Liver (tissue), 9 donors: ENCODE results near the gene NDFIP2. TPM values are rescaled to one million over a fixed set of nuclear protein-coding genes. Genes with fewer than 3 reads are reported as not detected.

Source experiments
- DNase-seq: peaks from one replicate; pipeline ENCODE4 v3.0.0-alpha.2; 2017; ENCODE audit warnings: low spot score
- H3K27ac ChIP-seq, 2 donors: one replicate each; pipeline ENCODE4 v1.7.0; 2013; ENCODE audit warnings: inconsistent platforms in 2 of 2, low read length in 2 of 2, control low read depth in 1 of 2, low read depth in 1 of 2, mild to moderate bottlenecking in 1 of 2
- H3K27me3 ChIP-seq, 4 donors: one replicate each; pipeline versions ENCODE4 v1.6.1 to v1.7.0; 2013; ENCODE audit warnings: low read length in 3 of 4, inconsistent platforms in 1 of 4, mild to moderate bottlenecking in 1 of 4, moderate library complexity in 1 of 4; ENCODE audit not compliant: control insufficient read depth in 4 of 4, insufficient read depth in 4 of 4
- H3K36me3 ChIP-seq, 4 donors: one replicate each; pipeline versions ENCODE4 v1.6.1 to v1.7.0; 2013; ENCODE audit warnings: low read length in 3 of 4, mild to moderate bottlenecking in 3 of 4, low read depth in 1 of 4, moderate library complexity in 1 of 4; ENCODE audit not compliant: control insufficient read depth in 4 of 4, insufficient read depth in 3 of 4
- H3K4me1 ChIP-seq, 4 donors: one replicate each; pipeline versions ENCODE4 v1.6.1 to v1.7.0; 2013; ENCODE audit warnings: low read length in 3 of 4, mild to moderate bottlenecking in 3 of 4, moderate library complexity in 1 of 4; ENCODE audit not compliant: control insufficient read depth in 4 of 4, insufficient read depth in 4 of 4
- H3K4me3 ChIP-seq, 3 donors: one replicate each; pipeline versions ENCODE4 v1.6.1 to v1.7.0; 2013; ENCODE audit warnings: low read length in 3 of 3, control low read depth in 1 of 3, low read depth in 1 of 3, mild to moderate bottlenecking in 1 of 3
- H3K9ac ChIP-seq, 2 donors: one replicate each; pipeline ENCODE4 v1.7.0; 2013; ENCODE audit warnings: low read length in 2 of 2, mild to moderate bottlenecking in 2 of 2, moderate library complexity in 2 of 2, control low read depth in 1 of 2, low read depth in 1 of 2
- H3K9me3 ChIP-seq, 4 donors: one replicate each; pipeline versions ENCODE4 v1.6.1 to v1.7.0; 2013; ENCODE audit warnings: low read length in 3 of 4; ENCODE audit not compliant: control insufficient read depth in 4 of 4
- FOXA1 ChIP-seq: IDR thresholded peaks from 2 replicates; pipeline ENCODE4 v1.6.1; 2016; ENCODE audit warnings: antibody characterized with exemption
- FOXA2 ChIP-seq: IDR thresholded peaks from 2 replicates; pipeline ENCODE4 v1.6.1; 2016; ENCODE audit warnings: antibody characterized with exemption
- GABPA ChIP-seq, 2 donors: IDR thresholded peaks in 1 of 2; conservative IDR thresholded peaks in 1 of 2; 2 replicates each; pipeline ENCODE4 v1.6.1; 2016; ENCODE audit warnings: antibody characterized with exemption in 2 of 2, mild to moderate bottlenecking in 1 of 2, moderate library complexity in 1 of 2
- HNF4A ChIP-seq, 2 donors: conservative IDR thresholded peaks; 2 replicates each; pipeline ENCODE4 v1.6.1; 2016; ENCODE audit warnings: antibody characterized with exemption in 2 of 2, mild to moderate bottlenecking in 2 of 2
- HNF4G ChIP-seq: IDR thresholded peaks from 2 replicates; pipeline ENCODE4 v1.6.1; 2016; ENCODE audit warnings: antibody characterized with exemption
- JUND ChIP-seq, 2 donors: IDR thresholded peaks; 2 replicates each; pipeline ENCODE4 v1.6.1; 2016; ENCODE audit warnings: antibody characterized with exemption in 2 of 2
- NR2F2 ChIP-seq: IDR thresholded peaks from 2 replicates; pipeline ENCODE4 v1.6.1; 2016; ENCODE audit warnings: antibody characterized with exemption
- REST ChIP-seq: IDR thresholded peaks from 2 replicates; pipeline ENCODE4 v1.6.1; 2016; ENCODE audit warnings: antibody characterized with exemption, mild to moderate bottlenecking
- RXRA ChIP-seq, 2 donors: IDR thresholded peaks; 2 replicates each; pipeline ENCODE4 v1.6.1; 2017 to 2018; ENCODE audit warnings: antibody characterized with exemption in 2 of 2, mild to moderate bottlenecking in 1 of 2
- TAF1 ChIP-seq: conservative IDR thresholded peaks from 2 replicates; pipeline ENCODE4 v1.6.1; 2016; ENCODE audit warnings: antibody characterized with exemption, mild to moderate bottlenecking
- YY1 ChIP-seq: IDR thresholded peaks from 2 replicates; pipeline ENCODE4 v1.6.1; 2016; ENCODE audit warnings: antibody characterized with exemption, mild to moderate bottlenecking
- ZBTB33 ChIP-seq: IDR thresholded peaks from 2 replicates; pipeline ENCODE4 v1.6.1; 2016; ENCODE audit warnings: antibody characterized with exemption
- WGBS: extraction: QIAGEN DNeasy Blood & Tissue Kit; methylation state at CpG from one replicate; pipeline ENCODE4 v1.1.7; 2013; 5-methylcytosine and 5-hydroxymethylcytosine counted together
- polyA plus RNA-seq, 2 donors: library from polyadenylated mRNA; stranded (reverse) in 1 of 2; unstranded in 1 of 2; fragments of 200-250 nt in 1 of 2; fragments of >200 nt in 1 of 2; fragmentation: Nextera tagmentation in 1 of 2; extraction: Ambion mirVana in 1 of 2; gene quantifications; one replicate each; pipeline versions ENCODE4 v1.2.1 to v1.2.3, GENCODE V29; 2013 to 2015
- total RNA-seq, 2 donors: library from RNA; depleted of rRNA; stranded (reverse); fragments of >200 nt; gene quantifications; one replicate each; pipeline ENCODE4 v1.2.3, GENCODE V29; 2014
- TF ChIP-seq, protein P1 (sequence below): IDR thresholded peaks from 2 replicates; pipeline ENCODE4 v1.6.1; 2016; ENCODE audit warnings: antibody characterized with exemption
- TF ChIP-seq, protein P2 (sequence below): fragments of 150-350 bp; IDR thresholded peaks from 2 replicates; pipeline ENCODE4 v1.5.1; 2017; ENCODE audit warnings: improper control_type of control experiment, low read depth, low read length; ENCODE audit not compliant: missing input control
- TF ChIP-seq, protein P3 (sequence below): IDR thresholded peaks from 2 replicates; pipeline ENCODE4 v1.6.1; 2016; ENCODE audit warnings: antibody characterized with exemption
- donor health status: healthy.
- donor health status: healthy.
- donor health status: healthy.
- donor health status: healthy.
- donor health status: healthy.

The NDFIP2 gene
- total and polyA plus RNA-seq, 4 donors, result 15.5 to 22.2 (median 16.3) TPM

DNA sequence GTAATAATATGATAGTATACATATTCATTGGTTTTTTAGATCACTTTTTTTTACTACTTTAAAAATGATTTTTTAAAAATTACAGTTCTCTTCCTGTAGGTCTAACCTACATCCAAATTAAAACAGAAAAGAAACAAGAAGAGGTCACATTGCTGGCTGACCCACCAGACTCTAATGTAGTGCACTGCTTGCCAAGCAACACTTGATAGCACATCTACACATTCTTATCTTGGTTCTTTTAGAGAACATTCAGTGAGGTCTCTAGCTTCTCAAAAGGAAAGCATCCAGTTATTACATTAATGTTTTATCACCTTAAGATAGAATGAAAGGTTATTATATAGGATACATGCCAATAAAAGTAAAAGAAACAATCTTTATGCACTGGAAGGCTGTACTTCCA lies 35.6 kb downstream of the NDFIP2 start:
- TF ChIP-seq GABPA (IDR thresholded peaks at IDR 0.05 in 1 of 2, conservative IDR thresholded peaks at IDR 0.05 in 1 of 2), result no peak
- TF ChIP-seq, protein P1, sequence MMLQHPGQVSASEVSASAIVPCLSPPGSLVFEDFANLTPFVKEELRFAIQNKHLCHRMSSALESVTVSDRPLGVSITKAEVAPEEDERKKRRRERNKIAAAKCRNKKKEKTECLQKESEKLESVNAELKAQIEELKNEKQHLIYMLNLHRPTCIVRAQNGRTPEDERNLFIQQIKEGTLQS, result no peak
- no peak for TF ChIP-seq HNF4G
- no peak for TF ChIP-seq JUND (IDR thresholded peaks at IDR 0.05)
- no peak for TF ChIP-seq YY1
- TF ChIP-seq REST, result no peak
- Histone ChIP-seq H3K9me3 (no peaks in the 10 kb centered on the region), H3K27me3 (no peaks in the 10 kb centered on the region), H3K36me3 (peaks cover 0 to 2% (median 0%) of the 10 kb centered on the region in 4 donors), H3K4me1 (peaks cover 4 to 12% (median 7%) of the 10 kb centered on the region in 4 donors), H3K9ac (no peak overlapping the region), H3K4me3 (no peak overlapping the region), H3K27ac (no peak overlapping the region)
- no peak for DNase-seq

DNA sequence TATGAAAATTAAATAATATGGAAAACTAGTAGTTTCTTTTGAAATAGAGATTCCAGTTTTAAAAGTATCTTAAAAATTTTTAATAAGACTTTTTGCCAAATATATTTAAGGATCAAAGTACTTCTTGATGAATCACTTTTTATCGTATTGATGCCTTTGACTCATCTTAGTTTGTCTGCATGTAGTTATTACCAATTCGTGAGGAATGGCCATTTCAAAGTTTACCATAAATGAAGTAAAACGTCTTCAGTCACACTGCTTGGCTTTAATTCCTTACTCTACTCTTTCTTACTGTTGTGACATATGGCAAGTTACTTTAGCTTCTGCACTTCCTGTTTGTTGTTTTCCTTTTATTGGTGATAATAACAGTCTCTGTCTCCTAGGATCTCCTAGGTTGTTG lies 38.3 kb downstream of the NDFIP2 start:
- H3K36me3 ChIP-seq, result peaks cover 0 to 9% (median 2%) of the 10 kb centered on the region in 4 donors
- H3K9ac ChIP-seq, result no peak overlapping the region
- no peaks in the 10 kb centered on the region for H3K27me3 ChIP-seq
- no peak for DNase-seq
- no peak overlapping the region for H3K4me3 ChIP-seq
- WGBS, result 82% methylated on average over 3 of the region's 3 CpGs
- TF ChIP-seq GABPA (IDR thresholded peaks at IDR 0.05 in 1 of 2, conservative IDR thresholded peaks at IDR 0.05 in 1 of 2) (no peak), HNF4A (conservative IDR thresholded peaks at IDR 0.05) (no peak), NR2F2 (no peak), RXRA (IDR thresholded peaks at IDR 0.05) (no peak), FOXA1 (no peak), FOXA2 (no peak), TAF1 (no peak), REST (no peak), JUND (IDR thresholded peaks at IDR 0.05) (no peak), YY1 (no peak), ZBTB33 (no peak)
- TF ChIP-seq, protein P1, result no peak
- TF ChIP-seq, protein P2, sequence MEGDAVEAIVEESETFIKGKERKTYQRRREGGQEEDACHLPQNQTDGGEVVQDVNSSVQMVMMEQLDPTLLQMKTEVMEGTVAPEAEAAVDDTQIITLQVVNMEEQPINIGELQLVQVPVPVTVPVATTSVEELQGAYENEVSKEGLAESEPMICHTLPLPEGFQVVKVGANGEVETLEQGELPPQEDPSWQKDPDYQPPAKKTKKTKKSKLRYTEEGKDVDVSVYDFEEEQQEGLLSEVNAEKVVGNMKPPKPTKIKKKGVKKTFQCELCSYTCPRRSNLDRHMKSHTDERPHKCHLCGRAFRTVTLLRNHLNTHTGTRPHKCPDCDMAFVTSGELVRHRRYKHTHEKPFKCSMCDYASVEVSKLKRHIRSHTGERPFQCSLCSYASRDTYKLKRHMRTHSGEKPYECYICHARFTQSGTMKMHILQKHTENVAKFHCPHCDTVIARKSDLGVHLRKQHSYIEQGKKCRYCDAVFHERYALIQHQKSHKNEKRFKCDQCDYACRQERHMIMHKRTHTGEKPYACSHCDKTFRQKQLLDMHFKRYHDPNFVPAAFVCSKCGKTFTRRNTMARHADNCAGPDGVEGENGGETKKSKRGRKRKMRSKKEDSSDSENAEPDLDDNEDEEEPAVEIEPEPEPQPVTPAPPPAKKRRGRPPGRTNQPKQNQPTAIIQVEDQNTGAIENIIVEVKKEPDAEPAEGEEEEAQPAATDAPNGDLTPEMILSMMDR, result no peak
- TF ChIP-seq, protein P3, sequence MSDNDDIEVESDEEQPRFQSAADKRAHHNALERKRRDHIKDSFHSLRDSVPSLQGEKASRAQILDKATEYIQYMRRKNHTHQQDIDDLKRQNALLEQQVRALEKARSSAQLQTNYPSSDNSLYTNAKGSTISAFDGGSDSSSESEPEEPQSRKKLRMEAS, result no peak
- peaks cover 0 to 8% (median 0%) of the 10 kb centered on the region in 4 donors for H3K4me1 ChIP-seq
- no peak overlapping the region for H3K27ac ChIP-seq
- no peaks in the 10 kb centered on the region for H3K9me3 ChIP-seq
